Pancreas (tissue), 10 donors: Measurements from ENCODE around the gene MCCC1. TPM values are rescaled to one million over a fixed set of nuclear protein-coding genes. Genes with fewer than 3 reads are reported as not detected.

ENCODE experiments used
- ATAC-seq, 4 donors: fragments of 200-7000 bp; cut with Tn5 transposase; one replicate each; pipeline versions ENCODE4 v1.8.0 to v1.9.1; 2020; ENCODE audit warnings: mild to moderate bottlenecking in 4 of 4, moderate library complexity in 4 of 4
- DNase-seq, 6 donors: peaks; one replicate each; pipeline ENCODE4 v3.0.0-alpha.2; 2020
- FAIRE-seq: peaks from 2 replicates; lab custom pipeline; 2012; peaks lifted over from hg19 to GRCh38; lab: Jason Lieb, UNC
- H3K27ac ChIP-seq, 4 donors: fragments of 200-600 bp; sonication (generic); 1 replicate in 3 of 4; 2 replicates in 1 of 4; pipeline versions ENCODE4 v1.5.0 to v1.8.0; 2020
- H3K27me3 ChIP-seq, 4 donors: fragments of 200-600 bp; one replicate each; pipeline ENCODE4 v1.8.0; 2021
- H3K36me3 ChIP-seq, 3 donors: fragments of 200-600 bp; sonication (generic) in 1 of 3; one replicate each; pipeline versions ENCODE4 v1.5.0 to v1.8.0; 2020 to 2021
- H3K4me1 ChIP-seq, 3 donors: fragments of 200-600 bp; one replicate each; pipeline ENCODE4 v1.8.0; 2021
- H3K4me3 ChIP-seq, 4 donors: fragments of 200-600 bp; sonication (generic) in 2 of 4; one replicate each; pipeline versions ENCODE4 v1.5.0 to v1.8.0; 2020 to 2021
- H3K9me3 ChIP-seq, 4 donors: fragments of 200-600 bp; one replicate each; pipeline ENCODE4 v1.8.0; 2021
- WGBS, 2 donors: extraction: QIAGEN DNeasy Blood & Tissue Kit; methylation state at CpG; one replicate each; pipeline ENCODE4 v1.1.7; 2013; 5-methylcytosine and 5-hydroxymethylcytosine counted together
- intact Hi-C, 3 donors: fragments of 100-400 bp; cut with DNase I; formaldehyde crosslinking; loops; one replicate each; pipeline versions ENCODE4 v1.11.1 to v1.14.2; 2022
- polyA plus RNA-seq, 2 donors: library from polyadenylated mRNA; stranded (reverse); fragments of 200-250 nt; gene quantifications; one replicate each; pipeline ENCODE4 v1.2.3, GENCODE V29; 2013
- total RNA-seq, 6 donors: library from RNA; stranded (reverse); fragmentation: NEBNext Ultra II Directional in 4 of 6; extraction: Animal tissue kit (Norgen Biotek cat#: 25700) in 4 of 6; gene quantifications; one replicate each; pipeline versions ENCODE4 v1.2.1 to v1.2.4, GENCODE V29; 2021 to 2023
- TF ChIP-seq, protein P1 (sequence below), 4 donors: fragments of 200-600 bp; sonication (generic) in 3 of 4; IDR thresholded peaks; one replicate each; pipeline versions ENCODE4 v1.5.0 to v1.8.0; 2021; ENCODE audit warnings: antibody characterized with exemption in 4 of 4
- donor health status: healthy with polysubstance abuse.
- donor health status: DM: no; HTN: no; CAD: no; lungs with moderate emphysema.
- donor health status: DM: no; HTN: no; CAD: no.
- donor health status: control.
- donor health status: control.
- donor health status: Bipolar disorder and iron deficiency.
- donor health status: DM: yes; HTN: yes; CAD: no.
- donor health status: DM: no; HTN: no; CAD: no.
- donor health status: DM: no; HTN: no; CAD: no.
- donor health status: DM: yes; HTN: yes; CAD: no.

The MCCC1 gene
- total and polyA plus RNA-seq, 8 donors = 25.3 to 81.9 (median 40.8) TPM

DNA sequence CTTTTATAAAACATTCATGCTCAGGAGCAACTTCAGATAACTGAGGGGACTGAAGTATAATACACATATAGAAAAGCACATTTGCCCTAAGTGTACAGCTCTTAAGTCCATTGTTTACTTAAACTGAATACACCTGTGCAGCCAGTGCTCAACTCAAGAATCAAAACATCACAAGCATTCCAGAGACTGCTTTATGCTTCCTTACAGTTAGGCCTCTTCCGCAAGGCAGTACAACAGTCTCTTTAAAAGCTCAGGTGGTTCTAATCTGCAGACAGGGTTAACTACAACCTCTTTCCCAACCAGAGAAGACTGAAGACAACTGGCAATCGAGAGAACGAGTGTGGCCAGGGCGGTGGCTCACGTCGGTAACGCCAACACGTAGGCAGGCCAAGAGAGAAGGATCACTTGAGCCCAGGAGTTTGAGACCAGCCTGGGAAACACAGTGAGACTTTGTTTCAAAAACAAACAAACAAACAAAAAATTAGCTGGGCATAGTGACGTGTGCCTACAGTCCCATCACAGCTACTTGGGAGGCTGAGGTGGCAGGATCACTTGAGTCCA lies 16.9 kb downstream of the MCCC1 start:
- Histone ChIP-seq H3K9me3 (no peaks in the 10 kb centered on the region), H3K4me3 (no peak overlapping the region), H3K4me1 (peaks cover 0 to 5% (median 0%) of the 10 kb centered on the region in 3 donors), H3K36me3 (peaks cover 0 to 75% (median 4%) of the 10 kb centered on the region in 3 donors), H3K27ac (peak overlapping the region in 1 of 4 donors; percentile 30), H3K27me3 (no peaks in the 10 kb centered on the region)
- intact Hi-C loops = no loop called here
- ATAC-seq (peak in 3 of 4 donors; percentile 21 to 58 (median 35)), DNase-seq (no peak), FAIRE-seq (no peak)
- 60 to 69% methylated on average over 9 of the region's 9 CpGs for WGBS, 2 donors
- TF ChIP-seq, protein P1, sequence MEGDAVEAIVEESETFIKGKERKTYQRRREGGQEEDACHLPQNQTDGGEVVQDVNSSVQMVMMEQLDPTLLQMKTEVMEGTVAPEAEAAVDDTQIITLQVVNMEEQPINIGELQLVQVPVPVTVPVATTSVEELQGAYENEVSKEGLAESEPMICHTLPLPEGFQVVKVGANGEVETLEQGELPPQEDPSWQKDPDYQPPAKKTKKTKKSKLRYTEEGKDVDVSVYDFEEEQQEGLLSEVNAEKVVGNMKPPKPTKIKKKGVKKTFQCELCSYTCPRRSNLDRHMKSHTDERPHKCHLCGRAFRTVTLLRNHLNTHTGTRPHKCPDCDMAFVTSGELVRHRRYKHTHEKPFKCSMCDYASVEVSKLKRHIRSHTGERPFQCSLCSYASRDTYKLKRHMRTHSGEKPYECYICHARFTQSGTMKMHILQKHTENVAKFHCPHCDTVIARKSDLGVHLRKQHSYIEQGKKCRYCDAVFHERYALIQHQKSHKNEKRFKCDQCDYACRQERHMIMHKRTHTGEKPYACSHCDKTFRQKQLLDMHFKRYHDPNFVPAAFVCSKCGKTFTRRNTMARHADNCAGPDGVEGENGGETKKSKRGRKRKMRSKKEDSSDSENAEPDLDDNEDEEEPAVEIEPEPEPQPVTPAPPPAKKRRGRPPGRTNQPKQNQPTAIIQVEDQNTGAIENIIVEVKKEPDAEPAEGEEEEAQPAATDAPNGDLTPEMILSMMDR (IDR thresholded peaks at IDR 0.05) = no peak

DNA sequence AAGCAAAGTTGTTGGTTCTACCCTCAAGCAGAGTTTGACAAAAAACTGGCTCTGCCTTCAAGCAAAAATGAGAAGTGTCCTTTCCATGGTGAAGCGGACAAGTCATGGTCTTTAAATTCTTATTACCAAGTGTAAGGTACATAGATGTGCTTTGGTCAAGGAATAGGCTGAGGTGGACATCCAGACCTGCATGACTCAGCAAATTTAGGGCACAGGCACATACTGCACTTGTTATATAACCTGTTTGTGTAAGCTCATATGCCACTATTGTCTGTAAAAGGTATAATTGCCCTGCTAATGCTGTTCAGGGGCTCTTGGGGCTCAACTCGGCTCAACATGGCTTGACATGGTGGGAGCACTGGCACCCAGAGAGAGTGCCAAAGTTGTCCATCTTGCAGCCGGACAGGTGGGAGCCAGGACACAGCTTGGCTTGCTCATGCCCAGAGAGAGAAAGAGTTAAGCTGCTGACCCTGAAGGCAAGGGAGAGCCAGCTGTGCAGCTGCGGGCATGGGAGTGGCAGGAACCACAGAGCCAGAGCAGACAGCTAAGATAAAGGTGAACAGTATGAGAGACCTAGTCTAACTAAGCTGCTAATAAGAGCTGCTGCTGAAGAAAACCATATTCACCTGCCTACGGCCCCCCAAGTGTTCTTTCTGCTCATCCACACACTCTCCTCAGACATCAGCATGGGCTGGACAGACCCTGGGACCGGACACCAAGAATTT lies 17.7 kb downstream of the MCCC1 start:
- TF ChIP-seq, protein P1 (IDR thresholded peaks at IDR 0.05) = no peak
- peak in 1 of 6 donors; percentile 49 for DNase-seq
- Histone ChIP-seq H3K4me3 (no peak overlapping the region), H3K27ac (peak overlapping the region in 1 of 4 donors; percentile 30), H3K4me1 (peaks cover 0 to 5% (median 0%) of the 10 kb centered on the region in 3 donors), H3K36me3 (peaks cover 0 to 67% (median 4%) of the 10 kb centered on the region in 3 donors), H3K9me3 (no peaks in the 10 kb centered on the region), H3K27me3 (no peaks in the 10 kb centered on the region)
- intact Hi-C loops = no loop called here
- ATAC-seq = peak; percentile 71 to 88 (median 76)
- WGBS, 2 donors = 67 to 79% methylated on average over 6 of the region's 6 CpGs
- no peak for FAIRE-seq

DNA sequence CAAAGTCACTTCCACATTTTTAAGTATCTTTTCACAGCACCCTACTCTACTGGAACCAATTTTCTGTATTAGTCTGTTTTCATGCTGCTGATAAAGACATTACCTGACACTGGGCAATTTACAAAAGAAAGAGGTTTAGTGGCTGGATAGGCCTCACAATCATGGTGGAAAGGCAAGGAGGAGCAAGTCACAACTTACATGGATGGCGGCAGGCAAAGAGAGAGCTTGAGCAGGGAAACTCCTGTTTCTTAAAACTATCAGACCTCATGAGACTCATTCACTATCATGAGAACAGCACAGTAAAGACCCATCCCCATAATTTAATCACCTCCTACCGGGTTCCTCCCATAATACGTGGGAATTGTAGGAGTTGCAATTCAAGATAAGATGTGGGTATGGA lies 18.7 kb downstream of the MCCC1 start:
- intact Hi-C loops = no loop called here
- ATAC-seq = no peak
- WGBS, 2 donors = 94 to 97% methylated on average over 3 of the region's 3 CpGs
- no peak for DNase-seq
- no peaks in the 10 kb centered on the region for H3K27me3 ChIP-seq
- no peak for FAIRE-seq
- H3K36me3 ChIP-seq = peaks cover 0 to 57% (median 4%) of the 10 kb centered on the region in 3 donors
- TF ChIP-seq, protein P1 (IDR thresholded peaks at IDR 0.05) = no peak
- H3K27ac ChIP-seq = no peak overlapping the region
- peaks cover 0 to 5% (median 0%) of the 10 kb centered on the region in 3 donors for H3K4me1 ChIP-seq
- H3K9me3 ChIP-seq = no peaks in the 10 kb centered on the region
- no peak overlapping the region for H3K4me3 ChIP-seq

DNA sequence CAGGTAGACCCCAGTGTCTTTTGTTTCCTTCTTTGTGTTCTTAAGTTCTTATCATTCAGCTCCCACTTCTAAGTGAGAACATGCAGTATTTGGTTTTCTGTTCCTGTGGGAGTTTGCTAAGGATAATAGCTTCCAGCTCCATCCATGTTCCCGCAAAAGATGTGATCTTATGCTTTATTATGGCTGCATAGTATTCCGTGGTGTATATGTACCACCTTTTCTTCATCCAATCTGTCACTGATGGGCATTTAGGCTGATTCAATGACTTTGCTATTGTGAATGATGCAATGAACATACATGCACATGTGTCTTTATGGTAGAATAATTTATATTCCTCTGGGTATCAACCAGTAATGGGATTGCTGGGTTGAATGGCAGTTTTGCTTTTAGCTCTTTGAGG lies 24.4 kb downstream of the MCCC1 start:
- no peak overlapping the region for H3K4me3 ChIP-seq
- peaks cover 0 to 34% (median 4%) of the 10 kb centered on the region in 3 donors for H3K36me3 ChIP-seq
- no peaks in the 10 kb centered on the region for H3K27me3 ChIP-seq
- TF ChIP-seq, protein P1 (IDR thresholded peaks at IDR 0.05) = no peak
- no peaks in the 10 kb centered on the region for H3K9me3 ChIP-seq
- H3K4me1 ChIP-seq = no peaks in the 10 kb centered on the region
- 94 to 96% methylated on average over 2 of the region's 2 CpGs for WGBS, 2 donors
- FAIRE-seq = no peak
- H3K27ac ChIP-seq = no peak overlapping the region
- DNase-seq = no peak
- intact Hi-C loops = no loop called here
- no peak for ATAC-seq

DNA sequence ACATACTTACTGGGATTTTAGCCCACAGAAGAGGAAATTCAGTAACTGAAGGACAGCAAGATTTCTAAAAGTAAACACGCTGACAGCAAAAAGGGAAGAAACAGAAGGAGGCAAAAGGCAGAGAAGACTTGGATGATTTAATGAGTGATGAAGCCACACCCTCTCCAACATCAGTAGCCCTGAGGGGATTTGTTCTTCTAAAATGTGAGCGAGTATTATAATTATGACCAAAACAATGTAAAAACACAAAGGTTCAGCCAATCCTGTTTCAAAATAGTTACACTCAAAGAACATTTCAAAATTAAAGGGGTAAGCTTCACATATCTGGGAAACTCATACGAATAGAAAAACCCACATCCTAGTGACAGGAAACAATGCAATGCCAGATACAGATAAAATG lies 25.0 kb downstream of the MCCC1 start:
- no peak for ATAC-seq
- no peak for DNase-seq
- Histone ChIP-seq H3K27ac (no peak overlapping the region), H3K4me1 (no peaks in the 10 kb centered on the region), H3K4me3 (no peak overlapping the region), H3K9me3 (no peaks in the 10 kb centered on the region), H3K36me3 (peaks cover 0 to 32% (median 0%) of the 10 kb centered on the region in 3 donors), H3K27me3 (no peaks in the 10 kb centered on the region)
- intact Hi-C loops = no loop called here
- 80 to 91% methylated on average over 3 of the region's 3 CpGs for WGBS, 2 donors
- no peak for FAIRE-seq
- TF ChIP-seq, protein P1 (IDR thresholded peaks at IDR 0.05) = no peak
